ENCODE results near the gene ACOXL. TPM values are rescaled to one million over a fixed set of nuclear protein-coding genes. Genes with fewer than 3 reads are reported as not detected.
"Not testable (repeated sequence)": the region's sequence is repeated elsewhere in the genome, so short reads cannot be mapped to it uniquely, and the experiment has no call there.

ACOXL gene
- total RNA-seq, 1 donor from 2014 or later: 0.23 TPM

DNA sequence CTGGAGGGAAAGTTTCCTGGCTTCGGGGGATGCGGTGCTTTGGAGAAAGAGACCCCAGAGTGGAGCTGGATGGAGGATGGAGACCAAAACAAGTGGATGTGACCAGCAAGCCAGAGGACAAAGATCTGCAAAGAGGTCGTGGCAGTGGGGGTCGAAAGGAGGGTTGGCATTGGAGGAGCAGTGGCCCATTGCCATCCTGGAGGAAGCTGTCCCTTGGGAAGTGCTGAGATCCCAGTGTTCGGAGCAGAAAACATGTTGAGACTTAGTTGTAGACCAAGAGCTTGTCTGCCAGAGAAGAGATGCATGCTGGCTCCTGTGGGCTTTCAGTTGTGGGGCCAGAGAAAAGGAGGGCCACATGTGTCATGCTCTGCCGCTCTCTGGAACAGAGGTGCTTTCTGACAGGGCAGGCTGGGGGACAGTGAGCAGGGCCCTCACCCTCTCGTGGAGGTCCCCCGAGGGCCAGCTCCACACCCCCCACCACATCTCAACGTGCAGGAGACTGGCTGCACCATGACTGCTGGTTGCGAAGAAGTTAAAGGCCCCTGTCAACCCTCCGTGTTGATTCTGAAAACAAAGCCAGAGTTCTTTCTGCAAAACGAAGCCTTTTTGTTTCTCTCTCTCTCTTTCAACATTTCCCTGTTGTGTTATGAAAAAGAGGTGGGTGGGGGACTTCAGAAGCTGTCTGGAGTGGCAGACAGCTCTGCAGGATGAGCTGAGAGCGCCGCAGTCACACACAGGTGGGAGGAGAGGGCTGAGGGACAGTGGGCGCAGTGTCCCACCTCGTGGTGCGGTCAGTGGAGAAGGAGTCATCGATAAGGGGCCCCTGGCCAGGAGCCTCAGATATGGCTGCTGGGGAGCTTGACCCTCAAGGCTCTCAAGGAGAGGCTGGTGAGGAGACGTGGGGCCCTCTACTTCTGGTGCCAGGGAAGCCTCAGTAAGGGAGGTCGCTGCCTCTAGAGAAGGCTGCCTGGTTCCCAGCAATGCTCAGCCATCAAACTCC, 310.7 kb downstream of the ACOXL start:
- H3K36me3 Mint-ChIP-seq (ENCODE audit: low read depth, unreplicated experiment): no peaks in the 10 kb centered on the region
- H3K4me1 Mint-ChIP-seq (ENCODE audit: low read depth, unreplicated experiment): peaks cover 2% of the 10 kb centered on the region
- no peak overlapping the region for H3K4me3 ChIP-seq (ENCODE audit: insufficient read depth, low read depth, low read length)
- no peak for TF ChIP-seq EZH2 (IDR thresholded peaks at IDR 0.05; ENCODE audit: insufficient read depth, low read length)
- TF ChIP-seq, protein P1, sequence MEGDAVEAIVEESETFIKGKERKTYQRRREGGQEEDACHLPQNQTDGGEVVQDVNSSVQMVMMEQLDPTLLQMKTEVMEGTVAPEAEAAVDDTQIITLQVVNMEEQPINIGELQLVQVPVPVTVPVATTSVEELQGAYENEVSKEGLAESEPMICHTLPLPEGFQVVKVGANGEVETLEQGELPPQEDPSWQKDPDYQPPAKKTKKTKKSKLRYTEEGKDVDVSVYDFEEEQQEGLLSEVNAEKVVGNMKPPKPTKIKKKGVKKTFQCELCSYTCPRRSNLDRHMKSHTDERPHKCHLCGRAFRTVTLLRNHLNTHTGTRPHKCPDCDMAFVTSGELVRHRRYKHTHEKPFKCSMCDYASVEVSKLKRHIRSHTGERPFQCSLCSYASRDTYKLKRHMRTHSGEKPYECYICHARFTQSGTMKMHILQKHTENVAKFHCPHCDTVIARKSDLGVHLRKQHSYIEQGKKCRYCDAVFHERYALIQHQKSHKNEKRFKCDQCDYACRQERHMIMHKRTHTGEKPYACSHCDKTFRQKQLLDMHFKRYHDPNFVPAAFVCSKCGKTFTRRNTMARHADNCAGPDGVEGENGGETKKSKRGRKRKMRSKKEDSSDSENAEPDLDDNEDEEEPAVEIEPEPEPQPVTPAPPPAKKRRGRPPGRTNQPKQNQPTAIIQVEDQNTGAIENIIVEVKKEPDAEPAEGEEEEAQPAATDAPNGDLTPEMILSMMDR (IDR thresholded peaks at IDR 0.05; ENCODE audit: insufficient read depth, low read depth, low read length): no peak
- no peaks in the 10 kb centered on the region for H3K9me3 ChIP-seq (ENCODE audit: insufficient read depth, low read depth, low read length)
- no peak overlapping the region for H3K9ac ChIP-seq (ENCODE audit: low read length)
- no peaks in the 10 kb centered on the region for H3K4me1 ChIP-seq (ENCODE audit: insufficient read depth, low read length)
- H3K27ac ChIP-seq (ENCODE audit: low read depth, low read length): no peak overlapping the region
- H3K9me3 Mint-ChIP-seq (ENCODE audit: unreplicated experiment): peaks cover 6% of the 10 kb centered on the region
- no peak overlapping the region for H2AFZ ChIP-seq (ENCODE audit: low read depth, low read length)
- H3K27me3 Mint-ChIP-seq (ENCODE audit: low read depth, unreplicated experiment): peaks cover 25% of the 10 kb centered on the region
- H3K36me3 ChIP-seq (ENCODE audit: insufficient read depth, low read length): no peaks in the 10 kb centered on the region
- no peak overlapping the region for H3K4me3 Mint-ChIP-seq (ENCODE audit: unreplicated experiment)
- H3K79me2 ChIP-seq (ENCODE audit: insufficient read depth, low read length): no peaks in the 10 kb centered on the region
- DNase-seq (ENCODE audit: low read depth): no peak
- no peak overlapping the region for H3K4me2 ChIP-seq (ENCODE audit: low read length)
- H3K27ac Mint-ChIP-seq (ENCODE audit: unreplicated experiment): no peak overlapping the region
- H4K20me1 ChIP-seq (ENCODE audit: insufficient read depth, low read length): no peaks in the 10 kb centered on the region
- FAIRE-seq: no peak
- H3K27me3 ChIP-seq (ENCODE audit: insufficient read depth, low read length): peaks cover 30% of the 10 kb centered on the region

DNA sequence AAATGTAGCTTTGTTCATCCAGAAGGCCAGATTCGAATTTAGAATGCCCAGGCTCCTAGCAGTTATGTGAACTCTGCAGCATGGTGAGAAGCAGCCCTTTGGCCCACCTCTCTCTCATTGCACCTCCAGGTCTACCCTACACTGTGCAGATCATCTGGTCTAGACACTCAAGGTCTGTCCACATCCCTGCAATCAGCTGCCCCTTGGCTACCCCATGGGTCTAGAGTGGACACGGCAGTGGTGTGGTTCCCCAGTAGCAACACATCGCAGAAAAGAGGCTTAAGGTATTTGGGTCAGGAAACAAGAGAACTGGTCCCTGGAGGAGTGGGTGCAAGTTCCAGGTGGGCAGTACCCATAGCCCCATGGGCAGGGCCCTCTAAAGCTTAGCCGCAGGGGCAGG, 311.7 kb downstream of the ACOXL start:
- H3K27ac Mint-ChIP-seq (ENCODE audit: unreplicated experiment): no peak overlapping the region
- H3K36me3 Mint-ChIP-seq (ENCODE audit: low read depth, unreplicated experiment): no peaks in the 10 kb centered on the region
- H3K4me1 ChIP-seq (ENCODE audit: insufficient read depth, low read length): no peaks in the 10 kb centered on the region
- no peaks in the 10 kb centered on the region for H4K20me1 ChIP-seq (ENCODE audit: insufficient read depth, low read length)
- peaks cover 8% of the 10 kb centered on the region for H3K9me3 Mint-ChIP-seq (ENCODE audit: unreplicated experiment)
- peaks cover 25% of the 10 kb centered on the region for H3K27me3 Mint-ChIP-seq (ENCODE audit: low read depth, unreplicated experiment)
- H3K36me3 ChIP-seq (ENCODE audit: insufficient read depth, low read length): no peaks in the 10 kb centered on the region
- H3K4me2 ChIP-seq (ENCODE audit: low read length): no peak overlapping the region
- no peak for FAIRE-seq
- H3K27ac ChIP-seq (ENCODE audit: low read depth, low read length): no peak overlapping the region
- H2AFZ ChIP-seq (ENCODE audit: low read depth, low read length): no peak overlapping the region
- H3K9me3 ChIP-seq (ENCODE audit: insufficient read depth, low read depth, low read length): no peaks in the 10 kb centered on the region
- no peaks in the 10 kb centered on the region for H3K79me2 ChIP-seq (ENCODE audit: insufficient read depth, low read length)
- no peak overlapping the region for H3K4me3 ChIP-seq (ENCODE audit: insufficient read depth, low read depth, low read length)
- H3K4me1 Mint-ChIP-seq (ENCODE audit: low read depth, unreplicated experiment): peaks cover 5% of the 10 kb centered on the region
- no peak overlapping the region for H3K9ac ChIP-seq (ENCODE audit: low read length)
- DNase-seq (ENCODE audit: low read depth): no peak
- no peak overlapping the region for H3K4me3 Mint-ChIP-seq (ENCODE audit: unreplicated experiment)
- no peak for TF ChIP-seq EZH2 (IDR thresholded peaks at IDR 0.05; ENCODE audit: insufficient read depth, low read length)
- TF ChIP-seq, protein P1 (IDR thresholded peaks at IDR 0.05; ENCODE audit: insufficient read depth, low read depth, low read length): no peak
- H3K27me3 ChIP-seq (ENCODE audit: insufficient read depth, low read length): peaks cover 30% of the 10 kb centered on the region

DNA sequence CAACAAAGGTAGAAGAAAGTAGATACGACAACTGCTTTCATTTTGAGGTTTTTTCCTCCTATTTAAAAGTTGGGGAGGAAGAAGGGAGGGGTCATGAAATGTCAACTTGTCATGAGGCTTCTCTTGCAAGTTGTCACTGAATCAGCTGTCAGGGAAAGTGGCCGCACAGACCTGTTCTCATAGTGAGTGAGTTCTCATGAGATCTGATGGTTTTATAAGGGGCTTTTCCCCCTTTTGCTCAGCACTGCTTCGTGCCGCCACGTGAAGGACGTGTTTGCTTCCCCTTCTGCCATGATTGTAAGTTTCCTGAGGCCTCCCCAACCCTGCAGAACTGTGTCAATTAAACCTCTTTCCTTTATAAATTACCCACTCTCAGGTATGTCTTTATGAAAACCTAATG, 312.9 kb downstream of the ACOXL start:
- H3K36me3 Mint-ChIP-seq (ENCODE audit: low read depth, unreplicated experiment); FAIRE-seq: not testable (repeated sequence)
- peaks cover 25% of the 10 kb centered on the region for H3K27me3 Mint-ChIP-seq (ENCODE audit: low read depth, unreplicated experiment)

More for the DNA sequence above, 312.9 kb downstream of the ACOXL start:
- H3K27ac Mint-ChIP-seq (ENCODE audit: unreplicated experiment); H2AFZ ChIP-seq (ENCODE audit: low read depth, low read length); H3K4me3 Mint-ChIP-seq (ENCODE audit: unreplicated experiment); H3K79me2 ChIP-seq (ENCODE audit: insufficient read depth, low read length); H3K36me3 ChIP-seq (ENCODE audit: insufficient read depth, low read length); H3K4me3 ChIP-seq (ENCODE audit: insufficient read depth, low read depth, low read length); H3K4me2 ChIP-seq (ENCODE audit: low read length); H3K9ac ChIP-seq (ENCODE audit: low read length); H4K20me1 ChIP-seq (ENCODE audit: insufficient read depth, low read length); H3K9me3 Mint-ChIP-seq (ENCODE audit: unreplicated experiment); H3K9me3 ChIP-seq (ENCODE audit: insufficient read depth, low read depth, low read length); H3K27ac ChIP-seq (ENCODE audit: low read depth, low read length); DNase-seq (ENCODE audit: low read depth); H3K4me1 ChIP-seq (ENCODE audit: insufficient read depth, low read length): not testable (repeated sequence)
- H3K27me3 ChIP-seq (ENCODE audit: insufficient read depth, low read length): peaks cover 26% of the 10 kb centered on the region
- peaks cover 15% of the 10 kb centered on the region for H3K4me1 Mint-ChIP-seq (ENCODE audit: low read depth, unreplicated experiment)

All from astrocyte (in vitro differentiated cells and primary cell).